Measurements from ENCODE around the gene FOXO1. TPM values are rescaled to one million over a fixed set of nuclear protein-coding genes. Genes with fewer than 3 reads are reported as not detected.

The FOXO1 gene
- total and polyA plus RNA-seq, 2 of the 13 experiments (the other 11 are each of a cell fraction or from before 2014, with no cell fraction given), result 8.1 to 13.1 TPM

- Histone ChIP-seq H3K4me2 (ENCODE audit: low read depth, low read length) (no peak overlapping the region), H4K20me1 (ENCODE audit: insufficient read depth, low read length) (no peaks in the 10 kb centered on the region), H3K27ac (ENCODE audit: extremely low read length, insufficient read depth, low read length) (no peak overlapping the region), H3K79me2 (ENCODE audit: insufficient read depth, low read length) (no peaks in the 10 kb centered on the region), H3K4me3 (replicated peaks in 1 of 3; ENCODE audit: insufficient read depth in 1 of 3, low read depth in 2 of 3, low read length in 3 of 3) (no peak overlapping the region), H3K9me3 (ENCODE audit: low read length) (no peaks in the 10 kb centered on the region), H3K9ac (ENCODE audit: insufficient read depth, low read depth, low read length) (no peak overlapping the region), H3K27me3 (ENCODE audit: control insufficient read depth in 1 of 2, insufficient read depth in 2 of 2, low read length in 2 of 2) (no peaks in the 10 kb centered on the region), H2AFZ (ENCODE audit: low read length) (no peak overlapping the region), H3K36me3 (replicated peaks in 1 of 2; ENCODE audit: control insufficient read depth in 1 of 2, insufficient read depth in 2 of 2, low read length in 2 of 2) (no peaks in the 10 kb centered on the region), H3K4me1 (ENCODE audit: insufficient read depth, low read length) (no peaks in the 10 kb centered on the region)
- DNase-seq (ENCODE audit: low spot score) (no peak), ATAC-seq (no peak), FAIRE-seq (no peak)
- ChIA-PET CTCF (ENCODE audit: low intra/inter-chr PET ratio, low total read pairs) (no interaction called here), POLR2A (no interaction called here)
- no peak for TF ChIP-seq ZNF562 (CRISPR knock-in tag; IDR thresholded peaks at IDR 0.05; ENCODE audit: borderline replicate concordance)
- TF ChIP-seq ATF4 (CRISPR knock-in tag; IDR thresholded peaks at IDR 0.05), result no peak
- TF ChIP-seq ZHX1 (CRISPR knock-in tag; IDR thresholded peaks at IDR 0.05; ENCODE audit: low read depth), result no peak
- BruUV-seq (replicated peaks), result no TSS peak
- intact Hi-C loops (cut with micrococcal nuclease; ENCODE audit: unreplicated experiment), result no loop called here
- in situ Hi-C loops (cut with HindIII; ENCODE audit: extremely low pct_ligation_motif_present, low pct_unique_long_range_greater_than_20kb), result loop anchor here (25.0 kb wide), 1 partner anchor 907 kb away; no protein-coding TSS in a partner anchor
- WGBS (ENCODE audit: low lambda C conversion rate), result 18% methylated on average over 4 of the region's 4 CpGs
Measured at GRCh38 chr13:40694426-40694825, 28.0 kb upstream of the FOXO1 start.

- no peaks in the 10 kb centered on the region for H3K79me2 ChIP-seq (ENCODE audit: insufficient read depth, low read length)
- ChIA-PET POLR2A (no interaction called here), CTCF (ENCODE audit: low intra/inter-chr PET ratio, low total read pairs) (no interaction called here)
- no TSS peak for BruUV-seq (replicated peaks)
- H3K4me1 ChIP-seq (ENCODE audit: insufficient read depth, low read length), result no peaks in the 10 kb centered on the region
- WGBS (ENCODE audit: low lambda C conversion rate), result 30% methylated on average over 2 of the region's 2 CpGs
- DNase-seq (ENCODE audit: low spot score), result no peak
- H3K9me3 ChIP-seq (ENCODE audit: low read length), result no peaks in the 10 kb centered on the region
- no peak overlapping the region for H3K9ac ChIP-seq (ENCODE audit: insufficient read depth, low read depth, low read length)
- H2AFZ ChIP-seq (ENCODE audit: low read length), result no peak overlapping the region
- in situ Hi-C loops (cut with HindIII; ENCODE audit: extremely low pct_ligation_motif_present, low pct_unique_long_range_greater_than_20kb) (loop anchor here (25.0 kb wide), 1 partner anchor 906 kb away; no protein-coding TSS in a partner anchor), intact Hi-C loops (cut with micrococcal nuclease; ENCODE audit: unreplicated experiment) (no loop called here)
- H3K27ac ChIP-seq (ENCODE audit: extremely low read length, insufficient read depth, low read length), result no peak overlapping the region
- no peaks in the 10 kb centered on the region for H4K20me1 ChIP-seq (ENCODE audit: insufficient read depth, low read length)
- no peaks in the 10 kb centered on the region for H3K27me3 ChIP-seq (ENCODE audit: control insufficient read depth in 1 of 2, insufficient read depth in 2 of 2, low read length in 2 of 2)
- H3K4me2 ChIP-seq (ENCODE audit: low read depth, low read length), result no peak overlapping the region
- ATAC-seq, result no peak
- no peaks in the 10 kb centered on the region for H3K36me3 ChIP-seq (replicated peaks in 1 of 2; ENCODE audit: control insufficient read depth in 1 of 2, insufficient read depth in 2 of 2, low read length in 2 of 2)
- no peak overlapping the region for H3K4me3 ChIP-seq (replicated peaks in 1 of 3; ENCODE audit: insufficient read depth in 1 of 3, low read depth in 2 of 3, low read length in 3 of 3)
- no peak for FAIRE-seq
- TF ChIP-seq SRF (IDR thresholded peaks at IDR 0.05; ENCODE audit: low read depth, low read length) (no peak), ZNF749 (CRISPR knock-in tag; IDR thresholded peaks at IDR 0.05; ENCODE audit: borderline replicate concordance) (no peak), ZBTB33 (CRISPR knock-in tag; IDR thresholded peaks at IDR 0.05) (no peak), CREM (IDR thresholded peaks at IDR 0.05) (no peak), CREM (CRISPR knock-in tag; IDR thresholded peaks at IDR 0.05) (no peak), ZNF260 (CRISPR knock-in tag; IDR thresholded peaks at IDR 0.05; ENCODE audit: borderline replicate concordance, low read depth) (no peak), ZNF746 (CRISPR knock-in tag; IDR thresholded peaks at IDR 0.05) (no peak), ZNF17 (CRISPR knock-in tag; IDR thresholded peaks at IDR 0.05) (no peak), TMF1 (CRISPR knock-in tag; IDR thresholded peaks at IDR 0.05; ENCODE audit: low read depth) (no peak)
Measured at GRCh38 chr13:40692946-40693345, 26.5 kb upstream of the FOXO1 start.
